IPS-18c (cell line): Measurements from ENCODE around the gene C11orf97.
"Not testable (repeated sequence)": the region's sequence is repeated elsewhere in the genome, so short reads cannot be mapped to it uniquely, and the experiment has no call there.

Experiments used
- H3K4me3 ChIP-seq: 2 replicates; pipeline ENCODE4 v1.7.0; 2013; ENCODE audit warnings: low read depth, mild to moderate bottlenecking, low read length, moderate library complexity; ENCODE audit not compliant: insufficient read depth
- H3K9me3 ChIP-seq: one replicate; pipeline ENCODE4 v1.6.1; 2013; ENCODE audit warnings: mild to moderate bottlenecking, low read length, moderate library complexity; ENCODE audit not compliant: control insufficient read depth, insufficient read depth

Gene C11orf97, protein sequence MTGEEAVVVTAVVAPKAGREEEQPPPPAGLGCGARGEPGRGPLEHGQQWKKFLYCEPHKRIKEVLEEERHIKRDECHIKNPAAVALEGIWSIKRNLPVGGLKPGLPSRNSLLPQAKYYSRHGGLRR

GRCh38 chr11:94511932-94512781, at the start of gene C11orf97:
TSS of gene C11orf97 (plus strand) at chr11:94512461. CDS start at chr11:94512529, 68 bp downstream.
- Histone ChIP-seq H3K9me3 (no peaks in the 10 kb centered on the region), H3K4me3 (peak within 1 kb of the TSS; percentile 54)

DNA sequence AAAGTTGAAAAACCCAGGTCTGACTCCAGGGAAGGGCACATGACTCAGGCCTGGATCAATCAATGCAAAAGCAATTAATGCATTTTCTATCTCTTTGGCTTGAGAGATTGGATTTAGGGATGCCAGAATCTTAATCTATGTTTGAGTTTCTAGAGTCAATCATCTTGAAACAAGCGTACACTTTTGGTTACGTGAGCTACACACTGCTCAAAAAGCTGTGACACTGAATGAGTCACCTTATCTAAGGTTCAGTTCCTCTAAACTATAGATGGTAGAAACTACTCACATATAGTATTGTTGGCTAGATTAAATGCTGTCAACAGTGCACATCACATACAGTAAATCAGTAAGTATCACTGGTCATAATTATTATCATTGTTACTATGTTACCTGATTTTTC, 42.8 kb upstream of the C11orf97 start:
- H3K4me3 ChIP-seq, result no peak overlapping the region
- no peaks in the 10 kb centered on the region for H3K9me3 ChIP-seq

- H3K9me3 ChIP-seq, result no peaks in the 10 kb centered on the region
- H3K4me3 ChIP-seq, result no peak overlapping the region
Measured at GRCh38 chr11:94472916-94473799, 39.1 kb upstream of the C11orf97 start.

- Histone ChIP-seq H3K4me3 (no peak overlapping the region), H3K9me3 (no peaks in the 10 kb centered on the region)
Measured at GRCh38 chr11:94477624-94478023, 34.6 kb upstream of the C11orf97 start.

- Histone ChIP-seq H3K4me3 (no peak overlapping the region), H3K9me3 (no peaks in the 10 kb centered on the region)
Measured at GRCh38 chr11:94481342-94481741, 30.9 kb upstream of the C11orf97 start.

- Histone ChIP-seq H3K9me3 (no peaks in the 10 kb centered on the region), H3K4me3 (no peak overlapping the region)
Measured at GRCh38 chr11:94486068-94486467, 26.2 kb upstream of the C11orf97 start.

- no peaks in the 10 kb centered on the region for H3K9me3 ChIP-seq
- H3K4me3 ChIP-seq, result peak within 1 kb of the TSS; percentile 92
Measured at GRCh38 chr11:94493281-94494125, 18.8 kb upstream of the C11orf97 start, which contains the start of the genes ANKRD49 and MRE11. TSS of gene ANKRD49 (plus strand) at chr11:94493984. CDS start at chr11:94496694, 2,710 bp downstream. TSS of gene MRE11 (minus strand) at chr11:94493844. CDS start at chr11:94492801, 1,043 bp downstream.

DNA sequence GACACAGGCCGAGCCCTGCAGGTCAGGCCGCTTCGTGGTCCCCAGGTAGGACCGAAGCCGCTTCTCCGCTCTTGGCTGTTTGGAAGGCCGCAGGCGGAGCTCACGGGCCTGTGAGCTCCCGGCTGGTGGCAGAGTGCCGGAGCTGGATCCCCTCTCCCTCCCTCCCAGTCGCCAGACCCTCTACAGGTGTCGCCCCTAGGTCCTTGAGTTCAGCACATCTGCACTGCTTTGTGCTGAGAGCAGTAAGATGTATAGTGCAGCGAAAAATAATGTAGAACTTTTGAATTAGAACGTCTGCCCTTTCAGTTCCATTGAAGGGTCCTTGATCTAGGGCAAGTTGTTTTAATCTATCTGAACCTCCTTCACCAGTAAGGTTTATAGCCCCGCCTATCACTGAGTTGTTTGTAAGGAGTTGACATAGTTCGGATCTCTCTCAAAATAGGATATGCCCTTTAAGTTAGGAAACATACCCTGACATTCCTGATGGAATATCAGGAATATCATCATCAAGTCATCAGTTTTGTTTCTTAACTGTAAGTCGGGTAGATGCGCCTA, 18.1 kb upstream of the C11orf97 start:
- H3K9me3 ChIP-seq, result no peaks in the 10 kb centered on the region
- H3K4me3 ChIP-seq, result peak overlapping the region; percentile 92

GRCh38 chr11:94500181-94500580, 12.1 kb upstream of the C11orf97 start:
- no peak overlapping the region for H3K4me3 ChIP-seq
- no peaks in the 10 kb centered on the region for H3K9me3 ChIP-seq

DNA sequence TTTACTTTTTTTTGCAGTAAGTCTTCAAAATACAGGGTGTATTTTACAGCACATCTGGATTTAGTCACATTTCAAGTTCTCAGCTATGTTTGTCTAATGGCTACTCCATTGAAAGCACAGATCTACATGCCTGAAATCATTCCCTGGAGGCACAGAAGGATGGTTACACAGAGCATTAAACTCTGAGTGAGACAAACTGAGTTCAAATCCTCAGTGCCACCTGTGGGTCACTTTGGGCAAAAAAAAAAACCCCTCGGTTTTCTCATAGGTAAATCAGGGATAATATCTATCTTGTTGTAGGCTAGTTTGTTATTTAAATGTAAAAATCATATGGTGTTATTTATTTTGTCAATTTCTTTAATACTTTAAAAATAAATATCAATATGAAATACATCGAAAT, 10.7 kb upstream of the C11orf97 start:
- Histone ChIP-seq H3K9me3 (no peaks in the 10 kb centered on the region), H3K4me3 (no peak overlapping the region)

DNA sequence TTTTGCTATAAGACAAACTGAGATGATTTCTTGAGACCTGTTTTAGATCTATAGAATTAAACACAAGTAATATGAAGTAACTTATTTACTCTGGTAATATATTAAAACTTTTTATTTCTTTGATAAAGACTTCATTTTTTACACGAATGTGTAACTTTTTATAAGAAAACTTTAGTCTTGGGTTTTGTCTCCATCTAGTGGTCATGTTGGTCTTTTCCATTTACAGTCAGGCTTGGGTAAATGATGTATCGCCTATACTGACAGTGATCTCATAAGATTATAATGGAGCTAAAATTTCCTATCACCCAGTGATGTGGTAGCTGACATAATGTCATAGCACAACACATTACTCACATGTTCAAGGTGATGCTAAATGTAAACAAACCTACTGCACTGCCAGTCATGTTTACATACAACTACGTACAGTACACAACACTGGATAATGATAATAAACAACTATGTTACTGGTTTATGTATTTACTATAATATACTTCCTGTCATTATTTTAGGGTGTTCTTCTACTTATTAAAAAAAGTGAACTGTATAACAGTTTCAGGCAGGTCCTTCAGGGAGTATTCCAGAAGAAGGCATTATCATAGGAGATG, 7.5 kb upstream of the C11orf97 start:
- H3K4me3 ChIP-seq, result no peak overlapping the region
- no peaks in the 10 kb centered on the region for H3K9me3 ChIP-seq

- not testable (repeated sequence) for H3K4me3 ChIP-seq, H3K9me3 ChIP-seq
Measured at GRCh38 chr11:94506513-94506912, 5.7 kb upstream of the C11orf97 start.

- Histone ChIP-seq H3K4me3 (no peak overlapping the region), H3K9me3 (no peaks in the 10 kb centered on the region)
Measured at GRCh38 chr11:94507485-94507884, 4.8 kb upstream of the C11orf97 start.

DNA sequence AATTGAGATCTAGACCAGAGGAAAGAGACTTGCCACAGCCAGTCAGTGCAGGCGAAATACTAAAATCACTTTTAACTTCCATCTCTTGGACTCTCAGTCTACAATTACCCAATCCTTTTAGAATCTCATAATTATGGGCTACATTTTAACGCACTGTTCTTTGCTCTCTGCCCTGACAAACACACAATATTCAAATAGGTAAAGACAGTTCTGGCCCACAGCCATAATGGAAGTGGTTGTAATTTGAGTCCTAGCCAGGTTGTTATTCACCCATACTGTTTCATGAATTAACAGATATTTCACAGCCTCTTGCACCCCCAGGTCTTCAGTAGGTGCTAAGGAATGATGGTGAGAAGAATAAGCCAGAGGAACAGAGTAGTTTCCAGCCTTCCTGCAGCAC, 830 bp downstream of the C11orf97 start:
- H3K9me3 ChIP-seq, result no peaks in the 10 kb centered on the region

GRCh38 chr11:94515398-94515797, 3.1 kb downstream of the C11orf97 start:
- H3K4me3 ChIP-seq, result no peak overlapping the region
- H3K9me3 ChIP-seq, result no peaks in the 10 kb centered on the region

More for the DNA sequence above, 830 bp downstream of the C11orf97 start:
- no peak overlapping the region for H3K4me3 ChIP-seq

DNA sequence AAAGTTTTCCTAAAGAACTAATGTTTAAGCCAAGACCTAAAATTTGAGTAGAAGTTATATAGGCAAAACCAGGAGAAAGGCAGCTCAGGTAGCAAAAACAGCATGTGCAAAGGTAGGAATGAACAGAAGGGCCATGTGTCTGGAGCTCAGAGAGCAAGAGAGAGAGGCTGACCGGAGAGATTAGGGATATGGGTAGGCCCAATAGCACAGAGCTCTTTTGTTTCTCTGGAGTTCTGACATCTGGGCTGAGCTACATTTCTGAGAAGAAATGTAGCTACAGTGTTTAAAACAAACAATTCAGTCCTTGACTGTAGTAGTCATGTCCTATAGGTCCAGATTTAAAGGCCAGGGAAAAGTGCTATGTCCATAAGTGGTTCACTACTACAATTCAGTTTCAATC, 4.5 kb downstream of the C11orf97 start:
- no peak overlapping the region for H3K4me3 ChIP-seq
- no peaks in the 10 kb centered on the region for H3K9me3 ChIP-seq
